Measurements from ENCODE around the gene SLC6A19.

SLC6A19 gene

DNA sequence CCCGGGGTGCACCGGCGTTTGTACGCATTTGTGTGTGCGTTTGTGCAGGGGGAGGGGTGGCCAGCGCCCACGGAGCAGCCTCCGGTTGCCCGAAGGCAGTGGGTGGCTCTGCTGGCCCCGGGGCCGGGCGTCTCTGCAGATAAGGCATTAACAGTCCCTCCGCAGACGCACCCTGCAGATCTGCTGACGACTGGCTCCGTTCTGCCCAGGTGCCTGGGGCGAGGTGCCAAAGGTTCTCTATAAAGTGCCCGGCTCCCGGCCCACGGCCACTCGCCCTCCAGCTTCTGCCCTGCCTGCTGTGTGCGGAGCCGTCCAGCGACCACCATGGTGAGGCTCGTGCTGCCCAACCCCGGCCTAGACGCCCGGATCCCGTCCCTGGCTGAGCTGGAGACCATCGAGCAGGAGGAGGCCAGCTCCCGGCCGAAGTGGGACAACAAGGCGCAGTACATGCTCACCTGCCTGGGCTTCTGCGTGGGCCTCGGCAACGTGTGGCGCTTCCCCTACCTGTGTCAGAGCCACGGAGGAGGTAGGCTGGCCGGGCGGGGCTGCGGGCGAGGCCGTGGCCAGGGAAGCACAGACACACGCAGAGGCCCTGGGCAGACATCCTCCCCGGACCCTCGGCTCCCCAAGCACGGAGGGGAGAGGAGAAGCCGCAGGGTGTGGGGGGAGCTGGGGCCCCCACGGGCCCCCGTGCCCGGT lies at the start of gene SLC6A19:
SLC6A19 (plus strand) TSS at position 269 of the 699 bp plus-strand sequence; CDS start at position 325, 56 bp downstream.
- in situ Hi-C loops (cut with HindIII; ENCODE audit: low sequenced_read_pairs), result loop anchor here (5.0 to 10.0 kb wide), 2 partner anchors 36 to 237 kb away; no protein-coding TSS in a partner anchor

DNA sequence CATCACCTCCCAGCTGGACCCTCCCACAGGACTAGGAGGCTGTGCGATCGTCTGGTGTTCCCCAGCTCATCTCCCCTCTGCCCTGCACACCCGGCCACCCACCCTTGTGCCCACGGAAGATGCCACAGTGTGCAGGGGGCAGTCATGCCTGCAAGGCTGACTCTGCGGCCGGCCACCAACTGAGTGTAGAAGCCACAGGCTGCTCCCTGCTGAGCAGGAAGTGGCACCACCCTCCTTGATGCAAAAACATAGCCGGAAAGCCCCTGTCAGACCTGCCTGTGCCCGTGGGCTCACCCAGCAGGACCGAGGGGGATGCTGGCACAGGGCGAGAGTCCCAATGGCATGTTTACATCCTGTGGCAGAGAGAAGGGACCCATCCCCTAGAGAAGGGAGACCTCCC lies 49.2 kb upstream of the SLC6A19 start:
- in situ Hi-C loops (cut with HindIII; ENCODE audit: low sequenced_read_pairs), result loop anchor here (5.0 to 25.0 kb wide), 3 partner anchors 35 to 215 kb away; no protein-coding TSS in a partner anchor

DNA sequence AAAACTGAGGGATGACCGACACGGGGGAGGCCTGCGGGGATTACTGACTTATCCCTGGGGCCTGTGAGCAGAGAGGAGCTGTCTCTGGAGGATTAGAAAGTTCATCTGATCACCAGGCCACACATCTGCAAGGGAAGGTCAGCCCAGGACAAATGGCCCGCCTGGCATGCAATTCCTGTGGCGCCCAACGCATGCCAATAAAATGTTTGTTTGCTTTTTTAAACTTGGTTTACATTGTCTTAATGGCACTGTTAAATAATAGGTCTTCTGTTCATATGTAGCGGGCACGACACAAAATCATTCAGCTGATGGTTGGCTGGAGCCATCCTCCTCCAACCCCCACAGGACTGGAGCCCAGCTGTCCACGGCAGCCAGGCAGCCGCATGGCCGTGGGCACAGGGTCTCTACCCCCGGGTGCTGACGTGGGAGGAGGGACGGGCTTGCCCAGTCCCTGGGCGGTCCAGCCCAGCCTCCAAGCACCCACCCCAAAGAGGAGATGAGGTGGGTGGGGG lies 48.6 kb upstream of the SLC6A19 start:
- in situ Hi-C loops (cut with HindIII; ENCODE audit: low sequenced_read_pairs), result loop anchor here (5.0 to 25.0 kb wide), 3 partner anchors 34 to 216 kb away; no protein-coding TSS in a partner anchor

DNA sequence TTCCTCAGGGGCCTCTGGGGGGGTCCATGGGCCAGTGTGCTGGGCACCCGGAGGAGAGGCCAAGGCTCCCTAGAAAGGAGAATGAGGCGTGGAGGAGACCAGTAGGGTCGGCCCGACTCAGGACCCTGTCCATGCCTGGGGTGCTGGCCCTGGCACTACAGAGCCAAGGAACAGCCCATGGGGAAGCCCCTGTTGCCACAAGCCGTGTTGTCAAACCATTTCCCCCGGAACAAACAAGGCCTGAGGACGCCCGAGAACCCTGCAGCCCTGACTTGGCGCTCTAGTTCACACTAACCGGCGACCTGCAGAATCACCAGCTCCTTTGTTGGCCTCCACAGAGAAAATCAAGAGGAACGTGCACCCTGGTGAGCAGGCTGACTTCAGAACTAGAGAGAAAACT lies 48.0 kb upstream of the SLC6A19 start:
- in situ Hi-C loops (cut with HindIII; ENCODE audit: low sequenced_read_pairs), result loop anchor here (5.0 to 25.0 kb wide), 3 partner anchors 34 to 216 kb away; no protein-coding TSS in a partner anchor

DNA sequence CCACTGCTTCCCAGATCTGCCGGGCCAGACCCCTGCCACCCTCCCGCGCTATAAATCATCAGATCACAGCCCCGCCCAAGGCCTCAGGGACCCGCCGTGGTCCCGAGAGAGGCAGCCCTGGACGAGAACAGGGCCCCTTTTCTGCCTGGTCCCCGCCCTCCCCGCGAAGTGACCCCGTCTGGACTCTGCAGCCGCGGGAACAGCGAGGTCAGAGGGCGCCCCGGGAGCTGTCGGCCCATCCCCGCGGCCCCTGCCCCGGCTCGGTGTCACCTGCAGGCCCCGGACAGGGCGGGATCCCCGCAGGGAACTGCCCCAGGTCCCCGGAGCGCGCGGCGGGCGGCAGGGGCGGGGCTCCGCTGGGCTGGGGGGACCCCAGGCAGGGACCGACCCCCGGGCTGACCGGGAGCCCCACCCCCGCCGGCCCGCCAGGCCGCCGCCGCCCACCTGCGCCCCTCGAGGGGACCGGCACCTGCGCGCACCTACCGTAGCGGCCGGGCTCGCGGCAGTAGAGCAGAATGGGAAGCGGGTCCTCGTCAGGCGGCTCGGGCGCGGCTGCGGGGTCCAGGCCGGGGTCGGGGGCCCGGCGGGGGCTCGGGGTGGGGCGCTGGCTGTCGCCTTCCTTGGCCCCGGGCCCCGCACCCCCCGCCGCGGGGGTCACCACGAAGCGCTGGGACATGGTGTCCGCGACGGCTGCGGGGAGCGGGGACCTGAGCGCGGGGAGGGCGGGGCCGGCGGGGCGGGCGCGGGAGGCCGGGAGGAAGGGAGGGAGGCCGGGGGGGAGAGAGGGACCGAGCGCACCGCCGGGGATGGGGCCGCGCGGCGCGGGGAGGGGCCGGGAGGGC lies 46.0 kb upstream of the SLC6A19 start:
- in situ Hi-C loops (cut with HindIII; ENCODE audit: low sequenced_read_pairs), result loop anchor here (10.0 to 25.0 kb wide), 2 partner anchors 111 to 218 kb away; no protein-coding TSS in a partner anchor

DNA sequence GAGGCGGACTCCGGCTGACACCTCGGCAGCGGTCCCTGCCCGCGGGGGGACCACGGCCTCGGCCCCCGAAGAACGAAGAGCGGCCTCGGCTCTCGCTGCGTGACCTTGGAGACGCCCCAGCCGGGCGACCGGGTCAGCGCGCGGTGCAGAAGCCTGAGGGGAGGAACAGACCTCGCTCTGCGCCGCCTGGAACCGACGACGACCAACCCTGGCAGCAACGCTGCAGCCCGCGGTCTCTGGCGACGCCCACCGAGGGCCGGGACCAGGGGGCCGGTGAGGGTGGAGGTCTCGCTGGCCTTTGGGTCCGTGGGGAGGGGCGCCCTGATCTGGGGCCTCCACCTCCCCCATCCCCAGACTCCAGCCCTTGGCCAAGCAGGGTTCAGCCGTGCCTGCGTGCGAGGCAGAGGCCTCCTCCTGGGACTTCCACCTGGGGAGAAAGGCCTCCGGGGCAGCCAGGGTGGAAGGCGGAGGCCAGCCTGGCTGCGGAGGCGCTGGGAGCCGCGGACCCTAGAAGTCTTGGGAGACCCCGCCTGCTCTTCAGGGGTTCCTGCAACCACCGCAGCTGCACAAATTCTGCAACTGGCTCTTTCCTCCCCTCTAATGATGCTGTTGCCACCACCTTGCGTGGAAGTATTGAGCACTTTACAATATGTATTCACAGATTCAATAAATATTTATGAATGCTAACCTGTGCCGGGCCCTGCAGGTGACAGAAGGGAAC lies 45.2 kb upstream of the SLC6A19 start:
- in situ Hi-C loops (cut with HindIII; ENCODE audit: low sequenced_read_pairs), result loop anchor here (10.0 to 25.0 kb wide), 2 partner anchors 111 to 219 kb away; no protein-coding TSS in a partner anchor

DNA sequence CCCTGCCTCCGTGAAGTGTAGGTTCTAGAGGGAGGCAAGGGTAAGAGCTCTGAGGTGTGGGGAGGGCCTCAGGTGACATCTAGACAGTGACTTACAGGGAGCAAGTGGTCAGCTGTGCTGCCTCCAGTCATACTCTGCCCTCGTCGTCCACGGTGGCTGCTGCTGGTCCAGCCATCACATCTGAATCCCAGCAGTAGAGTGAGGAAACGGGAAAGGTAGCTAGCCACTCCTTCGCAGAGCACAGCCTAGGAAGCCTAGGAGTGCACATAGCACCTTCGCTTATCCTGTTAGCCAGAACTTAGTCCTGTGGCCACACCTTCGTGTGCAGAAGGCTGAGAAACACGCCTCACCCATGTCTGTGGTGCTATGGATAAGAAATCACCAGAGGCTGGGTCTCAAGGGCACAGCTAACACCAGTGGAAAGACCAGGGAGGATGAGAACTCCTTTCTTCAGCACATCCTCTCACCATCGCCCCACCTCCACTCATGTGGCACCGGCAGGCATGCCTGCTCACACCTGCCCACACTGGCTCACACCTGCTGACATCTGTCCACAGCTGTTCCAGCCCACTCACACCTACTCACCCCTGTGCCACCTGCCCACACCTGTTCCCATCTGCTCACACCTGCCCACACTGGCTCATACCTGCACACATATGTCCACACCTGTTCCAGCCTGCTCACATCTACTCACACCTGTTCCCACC lies 44.5 kb upstream of the SLC6A19 start:
- in situ Hi-C loops (cut with HindIII; ENCODE audit: low sequenced_read_pairs), result loop anchor here (10.0 to 25.0 kb wide), 2 partner anchors 112 to 220 kb away; no protein-coding TSS in a partner anchor

DNA sequence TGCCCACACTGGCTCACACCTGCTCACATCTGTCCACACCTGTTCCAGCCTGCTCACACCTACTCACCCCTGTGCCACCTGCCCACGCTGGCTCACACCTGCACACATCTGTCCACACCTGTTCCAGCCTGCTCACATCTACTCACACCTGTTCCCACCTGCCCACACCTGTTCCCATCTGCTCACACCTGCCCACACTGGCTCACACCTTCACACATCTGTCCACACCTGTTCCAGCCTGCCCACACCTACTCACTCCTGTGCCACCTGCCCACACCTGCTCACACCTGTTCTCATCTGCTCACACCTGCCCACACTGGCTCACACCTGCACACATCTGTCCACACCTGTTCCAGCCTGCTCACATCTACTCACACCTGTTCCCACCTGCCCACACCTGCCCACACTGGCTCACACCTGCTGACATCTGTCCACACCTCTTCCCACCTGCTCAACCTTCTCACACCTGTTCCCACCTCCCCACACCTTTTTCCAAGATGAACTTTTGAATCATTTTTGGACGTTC lies 43.9 kb upstream of the SLC6A19 start:
- in situ Hi-C loops (cut with HindIII; ENCODE audit: low sequenced_read_pairs), result loop anchor here (10.0 to 25.0 kb wide), 2 partner anchors 113 to 220 kb away; no protein-coding TSS in a partner anchor

DNA sequence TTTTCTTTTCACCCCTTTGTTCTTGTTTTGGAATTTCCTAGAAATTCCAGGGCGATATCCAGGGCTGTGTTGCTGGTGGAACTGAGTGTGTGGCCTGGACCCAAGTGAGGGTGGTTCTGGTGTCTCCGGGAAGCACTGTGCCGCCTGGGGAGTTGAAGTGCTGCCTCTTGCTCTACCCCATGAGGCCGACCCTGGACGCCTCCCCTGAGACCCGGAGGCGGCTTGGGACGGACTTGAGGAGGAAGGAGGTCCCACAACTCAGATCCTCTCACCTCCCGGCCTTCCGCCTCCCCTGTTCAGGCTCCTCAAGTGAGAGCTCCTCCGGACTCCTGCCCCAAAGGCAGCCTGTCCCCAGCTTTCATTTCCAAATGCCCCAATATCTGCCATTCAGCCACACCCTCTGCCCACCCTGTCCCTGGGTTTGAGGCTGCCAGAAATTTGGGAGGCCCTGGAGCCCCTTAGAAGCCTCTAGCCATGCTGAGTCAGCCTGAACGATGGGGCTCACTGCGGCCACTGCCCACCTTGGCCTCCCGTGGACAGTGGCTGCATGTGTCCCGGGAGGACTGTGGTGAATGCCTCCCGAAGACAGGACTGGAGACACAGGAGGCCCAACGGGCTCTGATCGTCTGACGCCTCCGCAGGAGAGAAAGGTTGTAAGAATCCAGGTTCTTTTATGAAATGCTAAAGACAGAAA lies 42.6 kb upstream of the SLC6A19 start:
- in situ Hi-C loops (cut with HindIII; ENCODE audit: low sequenced_read_pairs), result loop anchor here (10.0 to 25.0 kb wide), 2 partner anchors 114 to 221 kb away; no protein-coding TSS in a partner anchor

DNA sequence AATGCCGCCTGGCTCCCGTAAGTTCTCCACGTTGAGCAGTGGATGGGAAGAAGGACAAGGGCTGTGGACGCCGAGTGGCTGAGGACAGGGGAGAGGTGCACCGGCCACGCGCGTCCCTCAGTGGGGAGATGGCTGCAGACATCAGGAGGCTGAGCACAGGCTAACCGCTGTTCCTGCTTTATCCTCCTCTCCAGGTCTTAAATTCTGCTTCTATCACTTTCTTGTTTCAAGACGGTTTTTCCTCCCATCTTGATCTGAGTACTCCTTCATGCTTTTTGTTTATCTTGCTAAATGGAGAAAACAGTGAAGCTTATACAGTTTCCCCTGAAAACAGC lies 42.1 kb upstream of the SLC6A19 start:
- in situ Hi-C loops (cut with HindIII; ENCODE audit: low sequenced_read_pairs), result loop anchor here (10.0 to 25.0 kb wide), 2 partner anchors 115 to 222 kb away; no protein-coding TSS in a partner anchor

DNA sequence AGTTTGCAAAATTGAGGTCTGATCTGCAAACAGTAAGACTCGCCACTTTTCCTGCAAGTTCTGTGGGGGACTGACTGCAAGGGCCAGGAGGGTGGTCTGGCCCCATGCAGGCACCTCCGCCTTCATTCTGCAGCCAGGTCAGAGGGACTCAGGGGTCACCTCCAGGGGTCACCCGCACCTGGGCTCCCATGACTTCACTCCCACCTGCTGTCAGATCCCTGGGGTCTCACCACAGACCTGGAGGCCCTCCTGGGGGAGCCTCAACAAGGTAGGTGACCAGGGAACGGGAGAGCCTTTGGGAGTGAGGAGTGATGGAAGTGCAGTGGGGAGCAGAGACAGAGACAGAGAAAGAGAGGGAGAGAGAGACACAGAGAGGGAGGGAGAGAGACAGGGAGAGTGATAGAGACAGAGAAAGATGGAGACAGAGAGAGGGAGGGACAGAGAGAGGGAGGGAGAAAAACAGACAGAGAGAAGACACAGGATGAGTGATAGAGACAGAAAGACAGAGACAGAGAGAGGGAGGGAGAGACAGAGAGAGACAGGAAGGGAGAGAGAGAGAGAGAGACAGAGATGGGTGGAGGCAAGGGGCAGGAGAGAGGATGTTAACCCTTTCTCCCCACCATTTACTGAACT lies 41.5 kb upstream of the SLC6A19 start:
- in situ Hi-C loops (cut with HindIII; ENCODE audit: low sequenced_read_pairs), result loop anchor here (10.0 to 25.0 kb wide), 2 partner anchors 115 to 223 kb away; no protein-coding TSS in a partner anchor

DNA sequence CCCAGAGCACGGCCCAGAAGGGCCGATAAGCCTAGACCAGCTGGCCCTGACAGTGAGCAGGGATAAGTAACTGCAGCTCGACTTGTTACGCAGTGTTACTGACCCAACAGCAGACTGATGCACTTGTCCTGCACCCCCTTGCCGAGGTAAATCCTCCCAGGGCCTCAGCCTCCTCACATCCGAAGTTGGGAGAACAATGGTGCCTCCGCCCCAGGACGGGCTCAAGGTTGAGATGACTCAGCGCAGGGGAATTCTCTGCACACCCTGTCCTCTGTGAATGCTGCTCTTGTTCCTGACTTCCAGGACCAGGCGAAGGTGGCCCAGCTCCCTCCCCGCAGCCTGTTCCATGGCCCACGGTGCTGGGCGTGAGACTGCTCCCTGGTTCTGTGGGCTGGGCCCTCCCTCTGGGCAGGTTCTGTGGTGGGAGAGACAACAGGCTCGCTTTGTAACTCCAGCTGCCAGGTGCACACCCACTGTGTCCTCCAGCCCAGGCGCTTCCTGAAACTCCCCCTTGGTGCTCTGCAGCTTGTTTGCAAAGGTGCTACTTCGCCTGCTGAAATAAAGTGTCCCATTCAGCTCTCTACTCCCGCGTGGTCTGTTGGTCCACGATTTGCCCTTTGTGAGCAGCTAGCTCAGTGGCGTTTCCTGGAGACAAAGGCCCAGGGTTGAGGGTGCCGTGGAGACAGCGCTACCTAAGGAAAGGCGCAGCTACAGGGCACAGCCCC lies 40.1 kb upstream of the SLC6A19 start:
- in situ Hi-C loops (cut with HindIII; ENCODE audit: low sequenced_read_pairs), result loop anchor here (25.0 kb wide), 1 partner anchor 224 kb away; no protein-coding TSS in a partner anchor

DNA sequence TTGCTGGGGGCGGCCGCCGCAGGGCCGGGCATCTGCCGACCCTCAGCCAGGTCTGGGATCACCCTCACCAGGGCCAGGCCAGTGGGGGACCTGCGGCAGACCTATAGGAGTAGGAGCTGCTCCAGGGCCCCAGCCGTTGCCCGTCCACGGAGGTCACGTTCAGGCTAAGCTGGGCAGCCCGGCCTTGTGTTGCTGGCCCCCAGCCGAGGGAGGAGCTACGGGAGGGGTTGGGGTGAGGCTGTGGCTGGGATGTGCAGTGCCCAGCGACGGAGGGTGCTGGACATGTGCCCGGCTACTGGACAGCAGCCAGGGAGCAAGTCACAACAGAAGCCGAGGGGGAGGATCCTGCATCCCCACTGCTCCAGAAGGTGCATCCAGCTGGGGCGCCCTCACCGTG lies 39.6 kb upstream of the SLC6A19 start:
- in situ Hi-C loops (cut with HindIII; ENCODE audit: low sequenced_read_pairs), result loop anchor here (25.0 kb wide), 1 partner anchor 225 kb away; no protein-coding TSS in a partner anchor

DNA sequence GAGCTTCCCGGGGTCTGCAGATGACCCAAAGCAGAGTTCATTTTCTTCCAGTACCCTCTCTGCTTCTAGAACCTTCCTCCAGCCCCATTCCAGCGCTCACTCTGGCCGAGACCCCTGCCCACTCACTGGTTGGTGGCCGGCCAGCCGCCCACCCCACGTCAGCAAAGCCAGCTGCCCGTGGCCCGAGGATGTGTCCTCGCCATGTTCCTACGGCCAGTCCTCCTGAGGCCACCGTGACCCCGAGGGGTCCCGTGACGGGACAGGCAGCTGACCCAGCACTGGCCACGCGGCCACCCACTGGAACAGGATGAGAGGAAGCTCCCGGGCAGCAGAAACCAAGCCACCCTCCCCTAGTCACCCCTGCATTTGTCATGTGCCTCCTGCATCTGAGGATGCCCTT lies 39.1 kb upstream of the SLC6A19 start:
- in situ Hi-C loops (cut with HindIII; ENCODE audit: low sequenced_read_pairs), result loop anchor here (25.0 kb wide), 1 partner anchor 225 kb away; no protein-coding TSS in a partner anchor

DNA sequence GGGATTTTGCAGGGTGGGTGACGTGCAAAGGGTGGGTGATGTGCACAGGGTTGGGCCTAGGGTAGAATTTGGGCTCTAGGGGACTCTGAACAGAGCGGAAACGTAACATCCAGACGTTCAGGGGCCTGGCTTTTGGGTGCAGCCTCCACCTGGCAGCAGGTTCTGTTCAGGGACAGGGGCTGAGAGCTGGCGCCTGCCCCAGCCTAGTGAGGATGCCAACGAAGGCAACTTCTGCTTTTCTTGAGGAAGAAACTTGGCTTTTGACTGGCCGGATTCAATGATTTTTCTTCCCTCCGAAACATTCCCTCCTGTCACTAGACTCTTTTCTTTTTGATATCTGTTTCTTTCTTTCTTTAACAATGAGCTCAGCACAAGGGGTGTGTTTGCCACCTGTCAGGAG lies 38.6 kb upstream of the SLC6A19 start:
- in situ Hi-C loops (cut with HindIII; ENCODE audit: low sequenced_read_pairs), result loop anchor here (25.0 kb wide), 1 partner anchor 225 kb away; no protein-coding TSS in a partner anchor

DNA sequence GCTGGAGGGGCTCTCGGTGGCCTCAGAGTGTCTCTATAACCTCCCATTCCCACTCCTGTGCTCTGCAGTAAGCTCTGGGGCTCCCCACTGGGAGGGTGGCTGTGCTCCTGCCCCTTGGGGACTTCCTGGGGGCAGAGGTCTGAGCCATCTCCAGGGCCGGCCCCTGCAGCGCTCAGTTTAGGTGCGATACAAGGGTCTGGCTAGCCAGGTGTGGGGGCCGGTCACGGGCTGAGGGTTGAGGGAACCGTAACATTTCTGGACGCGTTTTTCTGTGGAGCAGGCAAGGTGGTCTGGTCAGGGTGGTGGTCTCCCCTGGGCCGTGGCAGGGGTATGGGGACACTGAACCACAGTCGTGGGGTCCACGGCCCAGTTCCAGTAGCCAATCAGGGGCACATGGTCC lies 38.0 kb upstream of the SLC6A19 start:
- in situ Hi-C loops (cut with HindIII; ENCODE audit: low sequenced_read_pairs), result loop anchor here (25.0 kb wide), 1 partner anchor 226 kb away; no protein-coding TSS in a partner anchor

DNA sequence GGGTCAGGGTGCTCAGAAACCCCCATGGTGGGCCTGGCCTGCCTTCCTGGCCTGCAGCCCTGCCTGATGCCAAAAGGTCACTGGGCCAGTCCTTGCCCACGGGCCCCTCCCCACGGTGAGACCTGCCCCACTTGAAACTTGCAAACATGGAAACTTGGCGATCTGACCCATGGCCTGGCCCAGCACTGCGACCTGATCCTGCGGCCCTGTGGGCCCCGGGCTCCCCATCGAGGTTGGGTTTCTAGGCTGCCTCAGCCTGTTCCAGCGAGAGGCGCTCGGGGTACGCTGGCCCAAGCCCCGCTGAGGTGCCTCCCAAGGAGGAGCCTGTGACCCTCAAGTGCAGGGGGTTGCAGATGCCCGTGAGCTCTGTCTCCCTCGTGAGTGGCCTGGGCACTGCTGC lies 37.5 kb upstream of the SLC6A19 start:
- in situ Hi-C loops (cut with HindIII; ENCODE audit: low sequenced_read_pairs), result loop anchor here (25.0 kb wide), 1 partner anchor 227 kb away; no protein-coding TSS in a partner anchor

Measured in endothelial cell of hepatic sinusoid (primary cell).